Activated CD8-positive, alpha-beta memory T cell treated with anti-CD3 and anti-CD28 coated beads for 24 hours (primary cell): Measurements from ENCODE around the gene HMX1.

Experiments used
- DNase-seq: peaks from one replicate; pipeline ENCODE4 v3.0.0-alpha.2; 2020

The HMX1 gene

GRCh38 chr4:8867624-8868320, 3.9 kb downstream of the HMX1 start:
- no peak for DNase-seq

- no peak for DNase-seq
Measured at GRCh38 chr4:8866828-8867623, 4.6 kb downstream of the HMX1 start.

- no peak for DNase-seq
Measured at GRCh38 chr4:8866421-8866820, 5.2 kb downstream of the HMX1 start.

DNA sequence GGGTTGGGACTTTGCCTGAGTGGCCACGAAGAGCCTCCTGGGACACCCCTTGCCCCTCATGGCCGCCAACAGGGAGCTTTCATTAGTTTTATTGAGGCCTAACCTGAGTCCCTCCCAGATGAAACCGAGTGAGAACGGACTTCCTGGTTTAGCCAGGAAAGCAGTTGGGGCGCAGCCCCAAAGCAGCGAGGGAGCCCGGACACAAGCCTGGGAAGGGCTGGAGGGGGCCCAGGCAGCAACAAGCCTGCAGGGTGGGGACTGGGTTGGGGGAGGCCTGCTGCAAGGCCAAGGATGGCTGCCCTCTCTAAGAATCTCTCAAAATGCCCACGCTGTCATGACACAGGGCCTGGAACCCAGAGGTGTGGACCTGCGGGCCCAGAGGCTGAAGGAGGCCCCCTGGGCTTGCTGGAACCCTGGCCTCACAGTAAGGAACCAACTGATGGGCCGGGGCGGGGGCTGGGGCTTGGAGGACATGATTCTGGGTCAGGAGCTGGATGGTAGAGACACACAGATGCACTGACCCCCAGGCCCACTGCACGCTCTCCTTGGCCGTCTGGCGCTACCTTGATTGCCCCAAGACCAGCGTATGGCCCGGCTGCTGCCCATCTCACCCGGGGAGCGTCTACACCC, 5.8 kb downstream of the HMX1 start:
- no peak for DNase-seq

DNA sequence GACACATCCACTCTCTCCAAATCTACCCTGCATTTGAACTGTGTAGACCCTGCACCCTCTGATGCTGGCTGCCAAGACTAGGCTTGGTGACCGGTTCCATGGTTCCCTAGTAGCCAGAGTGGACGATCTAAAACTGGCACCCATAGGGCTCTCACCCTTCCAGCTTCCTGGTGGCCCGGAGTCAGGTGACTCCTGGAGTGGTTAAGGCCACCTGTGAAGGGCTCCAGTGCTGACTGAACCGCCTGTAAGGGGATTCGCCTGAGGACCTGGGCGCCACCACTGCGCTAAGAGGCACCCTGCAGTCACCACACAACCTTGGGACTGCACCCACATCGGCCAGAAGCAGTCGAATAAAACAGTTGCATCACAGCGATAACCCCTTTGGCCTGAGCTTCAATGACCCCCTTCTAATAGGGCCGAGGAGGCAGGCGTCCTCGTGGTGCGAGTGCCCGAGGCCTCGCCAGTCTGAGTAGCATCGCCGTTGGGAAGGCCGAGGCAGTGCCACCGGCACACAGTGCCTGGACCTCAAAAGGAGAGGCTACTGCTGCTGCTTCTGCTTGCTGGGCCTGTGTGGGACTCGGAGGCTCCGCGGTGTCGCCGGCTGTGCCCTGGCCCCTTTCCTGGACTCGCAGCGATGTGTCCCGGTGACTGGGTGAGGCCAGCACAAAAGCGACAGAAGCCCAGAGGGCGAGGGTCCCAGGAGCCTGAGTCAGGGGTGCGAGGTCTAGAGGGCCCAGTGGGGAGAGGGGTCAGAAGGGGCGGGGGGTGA, 6.5 kb downstream of the HMX1 start:
- DNase-seq = no peak

DNA sequence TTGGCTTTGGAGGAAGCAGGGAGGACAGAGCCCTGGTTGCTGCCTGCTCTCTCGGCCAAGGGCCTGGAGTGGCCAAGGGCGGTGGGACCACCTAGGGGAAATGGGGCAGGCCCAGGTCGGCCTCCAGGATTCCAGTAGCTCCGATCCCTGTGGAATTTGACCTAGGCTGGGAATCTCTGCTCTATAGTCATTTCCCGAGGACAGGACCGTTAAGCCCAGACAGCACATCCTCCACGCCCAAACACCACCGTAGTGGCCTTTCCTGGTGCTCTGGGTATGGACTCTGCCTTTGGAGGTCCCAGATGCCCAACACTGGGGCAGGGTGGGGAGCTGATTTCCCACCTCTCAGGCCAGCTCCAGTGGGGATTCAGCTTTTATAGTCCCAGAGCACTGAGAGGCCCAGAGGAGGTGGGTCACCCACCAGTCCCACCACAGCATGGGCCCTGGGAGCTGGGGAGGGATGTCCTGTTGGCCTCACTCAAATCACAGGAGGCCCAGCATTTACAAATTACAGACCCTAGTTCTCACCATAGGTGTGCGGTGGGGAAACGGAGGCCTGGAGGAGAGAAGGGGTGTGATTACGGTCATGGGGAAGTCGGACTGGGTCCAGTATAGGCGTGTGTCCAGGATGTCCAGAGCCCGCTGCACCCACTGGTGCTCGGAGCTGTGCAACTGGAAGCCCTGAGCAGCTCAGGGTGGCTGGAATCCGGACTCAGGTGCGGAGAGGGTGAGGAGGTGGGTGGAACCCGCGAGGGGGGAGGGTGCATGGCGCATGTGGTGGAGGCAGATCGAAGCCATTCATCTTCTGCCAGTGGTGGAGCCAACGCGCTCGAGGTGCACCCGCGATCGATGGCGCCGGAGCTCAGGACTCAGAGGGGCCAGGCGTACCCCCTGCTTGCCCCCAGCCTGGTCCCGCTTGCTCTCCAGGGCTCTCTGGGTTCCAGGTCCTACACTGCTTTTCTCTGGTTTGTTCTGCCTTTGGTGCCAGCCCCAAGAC, 7.7 kb downstream of the HMX1 start:
- DNase-seq = no peak

DNA sequence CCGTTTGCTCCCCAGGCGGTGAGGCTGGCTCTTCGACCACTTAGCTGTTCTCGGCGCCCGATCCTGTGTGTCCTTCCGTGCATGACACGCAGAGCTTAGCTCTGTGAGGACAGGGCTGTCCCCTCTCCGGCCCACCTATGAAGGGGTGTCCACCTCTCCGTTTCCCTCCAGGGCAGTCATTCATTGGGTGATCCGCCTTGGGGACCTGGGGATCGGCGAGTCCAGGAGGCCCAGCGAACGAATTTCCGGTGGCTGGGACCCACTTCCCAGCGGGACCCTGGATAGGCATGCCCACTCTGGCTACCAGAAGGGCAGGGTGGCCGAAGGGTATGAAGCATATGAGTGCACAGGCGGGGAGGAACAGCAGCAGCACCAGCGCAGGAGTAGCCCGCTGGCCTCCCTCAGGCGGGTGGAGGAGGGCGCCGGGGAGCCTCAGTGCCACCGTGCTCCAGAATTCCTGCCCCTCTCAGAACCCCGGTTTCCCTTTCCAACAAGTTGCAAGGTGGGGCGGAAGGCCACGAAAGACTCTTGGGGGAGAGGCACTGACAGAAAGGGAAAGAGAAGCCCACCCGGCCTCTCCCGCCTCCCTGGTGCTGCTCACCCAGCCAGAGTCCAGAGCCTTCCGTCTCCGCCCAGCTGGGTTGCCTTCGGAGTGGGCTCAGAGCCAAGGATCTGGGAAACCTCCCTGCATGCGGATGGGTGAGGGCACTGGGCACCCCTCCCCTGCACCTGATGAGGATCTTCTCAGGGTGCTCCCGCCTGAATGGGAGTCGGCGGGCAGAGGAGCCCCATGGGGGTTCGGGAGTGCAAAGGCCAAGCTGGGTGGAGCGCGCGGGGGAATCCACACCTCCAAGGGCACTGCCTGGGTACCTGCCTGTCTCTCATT, 8.6 kb downstream of the HMX1 start:
- DNase-seq = no peak

DNA sequence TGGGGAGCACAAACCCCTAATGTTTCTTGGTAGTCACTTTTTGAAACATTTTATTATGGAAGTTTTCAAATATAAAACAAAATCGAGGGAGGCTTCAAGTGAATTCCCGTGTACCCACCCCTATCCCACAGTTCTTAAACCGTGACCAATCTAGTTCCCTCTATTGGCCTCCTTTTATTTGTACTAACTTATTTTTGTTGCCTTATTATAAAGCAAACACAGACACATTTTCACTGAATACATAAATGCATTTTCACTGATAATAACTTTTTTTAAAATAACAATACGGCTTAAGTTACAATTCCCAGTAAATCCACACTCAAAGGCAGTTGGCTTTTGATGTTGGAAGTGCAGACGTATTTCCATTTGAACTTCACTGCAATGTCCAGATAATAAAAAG, 9.3 kb downstream of the HMX1 start:
- no peak for DNase-seq

- no peak for DNase-seq
Measured at GRCh38 chr4:8861576-8862295, 9.9 kb downstream of the HMX1 start.

DNA sequence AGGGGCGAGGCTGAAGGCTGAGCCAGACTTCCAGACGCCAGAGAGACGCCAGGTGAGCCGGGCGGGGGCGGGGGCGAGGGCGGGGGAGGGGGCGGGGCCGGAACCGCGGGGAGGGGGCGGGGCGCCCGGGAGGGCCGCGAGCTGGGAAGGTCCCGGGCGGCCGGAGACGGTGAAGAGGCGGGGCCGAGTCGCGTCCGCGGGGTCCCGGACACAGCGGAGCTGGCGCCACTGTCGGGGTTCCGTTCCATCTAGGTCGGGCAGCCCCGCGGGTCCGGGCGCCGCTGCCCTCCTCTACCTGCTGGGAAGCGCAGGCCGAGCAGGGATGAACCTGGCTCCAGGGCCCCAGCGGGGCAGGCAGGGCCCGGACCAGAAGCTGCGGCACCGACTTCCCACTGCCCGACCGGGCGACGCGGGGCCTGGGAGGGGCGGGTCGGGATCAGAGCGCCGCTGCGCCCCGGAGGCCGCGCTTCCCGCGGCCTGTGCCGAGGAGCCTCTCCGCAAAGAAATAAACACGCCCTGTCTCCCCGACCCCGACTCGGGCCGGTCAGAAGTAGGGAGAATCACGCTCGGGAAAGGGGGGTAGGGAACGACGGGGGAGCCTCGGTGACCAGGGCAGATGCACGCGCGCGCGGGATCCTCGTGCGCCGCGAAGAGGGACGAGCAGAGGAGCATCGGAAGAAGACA, 10.6 kb downstream of the HMX1 start:
- no peak for DNase-seq

DNA sequence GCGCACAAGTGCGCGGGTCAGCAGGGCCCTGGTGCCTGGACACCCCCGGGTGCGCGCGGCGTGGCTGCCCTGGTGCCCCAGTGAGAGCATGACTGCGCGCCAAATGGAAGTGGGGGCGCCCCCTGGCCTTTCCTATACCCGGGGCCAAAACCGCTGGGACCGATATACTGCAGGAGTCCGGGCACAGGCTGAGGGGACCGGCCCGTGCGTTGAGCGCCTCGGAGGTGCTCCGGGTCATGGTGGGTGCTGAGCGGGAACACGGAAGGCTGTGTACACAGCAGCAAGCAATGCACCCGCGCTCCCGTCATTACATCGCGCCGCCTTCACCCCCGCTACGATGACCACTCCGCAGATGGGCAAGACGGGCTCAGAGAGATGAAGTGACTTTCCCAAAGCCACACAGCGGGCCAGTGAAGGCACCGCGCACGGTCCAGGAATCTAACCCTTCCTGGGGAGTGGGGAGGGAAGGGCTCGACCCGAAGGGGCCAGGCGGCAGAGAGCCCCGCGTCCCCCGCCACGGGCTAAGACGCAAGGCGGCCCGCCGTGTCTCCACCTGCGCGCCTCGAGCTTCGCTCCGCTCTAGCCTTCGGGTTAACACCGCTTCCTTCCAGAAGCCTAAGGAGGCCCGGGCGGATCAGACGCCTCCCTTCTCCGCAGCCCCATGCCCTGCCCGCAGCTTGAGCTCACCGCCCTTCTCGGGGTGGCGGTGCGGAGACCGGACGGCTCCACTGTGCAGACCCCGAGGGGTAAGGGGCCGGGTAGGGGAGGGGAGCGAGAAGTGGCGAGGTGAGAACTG, 11.3 kb downstream of the HMX1 start:
- no peak for DNase-seq

DNA sequence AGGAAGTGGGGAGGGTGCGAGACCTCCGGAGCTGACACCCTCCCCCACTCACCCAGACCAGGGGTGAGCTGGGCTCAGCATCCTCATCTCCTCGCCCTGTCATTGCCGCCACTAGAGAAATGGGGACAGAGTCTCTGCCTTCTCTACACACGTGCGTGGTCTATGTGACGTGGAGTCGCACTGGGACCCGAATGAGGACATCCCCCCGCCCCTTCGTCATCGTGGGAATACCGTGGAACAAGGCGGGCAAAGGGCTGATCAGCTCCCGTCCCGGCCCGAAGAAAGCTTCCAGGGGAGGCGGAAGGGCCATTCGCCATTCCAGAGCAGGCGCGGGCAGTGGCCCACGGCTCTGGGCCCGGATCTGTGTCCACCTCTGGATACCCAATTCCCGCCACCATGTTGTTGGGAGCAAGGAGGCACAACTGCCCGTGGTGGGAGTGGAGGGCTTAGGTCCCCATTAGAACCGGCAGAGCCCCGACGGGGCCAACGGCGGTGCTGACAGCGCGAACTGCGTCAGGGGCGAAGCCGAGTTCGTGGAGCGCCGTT, 12.0 kb downstream of the HMX1 start:
- DNase-seq = no peak

GRCh38 chr4:8858701-8859210, 12.9 kb downstream of the HMX1 start:
- DNase-seq = no peak

- DNase-seq = no peak
Measured at GRCh38 chr4:8857766-8858700, 13.6 kb downstream of the HMX1 start.

DNA sequence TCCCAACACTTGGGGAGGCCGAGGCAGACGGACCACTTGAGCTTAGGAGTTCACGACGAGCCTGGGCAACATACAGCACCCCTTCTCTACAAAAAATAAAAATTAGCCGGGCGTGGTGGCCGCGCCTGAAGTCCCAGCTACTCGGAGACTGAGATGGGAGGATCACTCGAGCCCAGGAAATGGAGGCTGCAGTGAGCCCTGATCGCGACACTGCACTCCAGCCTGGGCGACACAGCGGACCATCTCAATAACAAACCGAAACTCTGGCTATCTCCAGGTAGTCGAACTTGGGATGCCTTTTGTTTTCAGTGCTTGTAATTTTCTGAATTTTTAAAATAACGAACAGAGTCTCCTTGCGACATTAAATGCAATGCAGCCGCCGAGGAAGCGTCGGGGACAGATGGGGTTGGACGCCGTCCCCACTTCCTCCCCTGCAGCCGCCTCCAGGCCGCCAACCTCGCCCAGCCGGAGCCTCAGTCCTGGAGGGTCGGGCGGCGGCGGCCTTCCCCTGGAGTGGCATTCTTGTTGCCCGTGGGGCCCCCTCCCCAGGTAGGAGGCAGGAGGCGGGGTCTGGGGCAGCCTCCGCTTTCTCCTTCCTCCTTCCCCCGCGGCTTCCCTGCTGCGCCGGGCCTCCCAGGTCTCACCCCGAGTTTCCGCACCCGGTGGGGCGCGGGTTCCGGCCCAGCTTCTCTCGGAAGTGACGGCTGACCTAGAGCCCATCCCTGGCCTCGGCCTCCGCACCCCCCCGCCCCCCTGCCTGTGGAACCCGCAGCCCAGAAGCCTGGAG, 14.6 kb downstream of the HMX1 start:
- no peak for DNase-seq

DNA sequence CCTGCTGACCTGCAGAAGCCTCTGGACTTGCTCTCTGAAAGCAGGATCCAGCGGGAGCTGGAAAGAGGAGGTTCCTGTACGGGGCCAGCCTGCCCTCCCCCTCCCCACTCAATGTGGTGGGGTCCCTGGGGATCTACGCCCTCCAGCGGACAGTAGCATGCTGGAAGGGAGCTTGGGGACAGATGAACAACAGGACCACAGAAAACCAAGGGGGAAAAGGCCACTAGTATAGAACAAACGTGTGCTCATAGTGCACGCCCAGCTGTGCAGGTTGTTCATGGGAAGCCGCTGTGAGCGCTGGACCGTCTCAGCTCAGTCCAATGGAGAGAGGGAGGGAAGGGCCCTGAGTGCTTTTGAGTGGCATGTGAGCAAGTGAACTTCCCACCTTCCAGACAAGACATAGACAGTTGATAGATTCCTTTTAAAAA, 15.8 kb downstream of the HMX1 start:
- no peak for DNase-seq
